Osteoblast (primary cell): Measurements from ENCODE around the gene RPUSD1. TPM values are rescaled to one million over a fixed set of nuclear protein-coding genes. Genes with fewer than 3 reads are reported as not detected.
A peak's percentile ranks its signal among the peaks of the same experiment; 100 is the strongest.

ENCODE experiments used
- DNase-seq: peaks from one replicate; pipeline ENCODE4 v3.0.0; 2011; ENCODE audit warnings: low spot score, mixed read lengths; ENCODE audit not compliant: insufficient read length; ENCODE audit errors: missing footprints
- H2AFZ ChIP-seq: 2 replicates; pipeline ENCODE4 v1.6.0; 2011; ENCODE audit warnings: mild to moderate bottlenecking, low read length
- H3K27ac ChIP-seq: 2 replicates; pipeline ENCODE4 v1.5.1; 2011; ENCODE audit warnings: mild to moderate bottlenecking, low read depth, low read length, moderate library complexity
- H3K27me3 ChIP-seq: 2 replicates; pipeline ENCODE4 v1.6.0; 2012; ENCODE audit warnings: mild to moderate bottlenecking, control low read depth, inconsistent platforms, low read length, moderate library complexity; ENCODE audit not compliant: insufficient read depth
- H3K36me3 ChIP-seq: 2 replicates; pipeline ENCODE4 v1.5.1; 2011; ENCODE audit warnings: mild to moderate bottlenecking, low read length, control low read depth, moderate library complexity; ENCODE audit not compliant: insufficient read depth
- H3K4me1 ChIP-seq: 2 replicates; pipeline ENCODE4 v1.5.1; 2011; ENCODE audit warnings: mild to moderate bottlenecking, low read length, control low read depth, moderate library complexity; ENCODE audit not compliant: insufficient read depth
- H3K4me2 ChIP-seq: 2 replicates; pipeline ENCODE4 v1.6.0; 2011; ENCODE audit warnings: mild to moderate bottlenecking, low read length; ENCODE audit not compliant: insufficient read depth
- H3K4me3 ChIP-seq: fragments of 200-600 bp; sonication (generic); 3 replicates; pipeline ENCODE4 v1.5.1; 2012; ENCODE audit warnings: mild to moderate bottlenecking, low read length, inconsistent platforms; ENCODE audit not compliant: insufficient read depth
- H3K79me2 ChIP-seq: 2 replicates; pipeline ENCODE4 v1.6.0; 2012; ENCODE audit warnings: mild to moderate bottlenecking, low read length, control low read depth, inconsistent platforms; ENCODE audit not compliant: insufficient read depth
- H3K9me3 ChIP-seq: 2 replicates; pipeline ENCODE4 v1.5.1; 2011; ENCODE audit warnings: low read depth, low read length, control low read depth
- H4K20me1 ChIP-seq: 2 replicates; pipeline ENCODE4 v1.6.0; 2012; ENCODE audit warnings: mild to moderate bottlenecking, low read length, control low read depth; ENCODE audit not compliant: insufficient read depth
- total RNA-seq: library from RNA; depleted of rRNA; stranded (reverse); fragments of >200 nt; gene quantifications from 2 replicates; pipeline ENCODE4 v1.2.3, GENCODE V29; 2012
- TF ChIP-seq, protein P1 (sequence below): IDR thresholded peaks from 2 replicates; pipeline ENCODE4 v1.5.1; 2011; ENCODE audit warnings: mild to moderate bottlenecking, low read depth, low read length, moderate library complexity; ENCODE audit errors: extremely low read depth

Gene RPUSD1
- total RNA-seq, 1 donor: 28.2 TPM

DNA sequence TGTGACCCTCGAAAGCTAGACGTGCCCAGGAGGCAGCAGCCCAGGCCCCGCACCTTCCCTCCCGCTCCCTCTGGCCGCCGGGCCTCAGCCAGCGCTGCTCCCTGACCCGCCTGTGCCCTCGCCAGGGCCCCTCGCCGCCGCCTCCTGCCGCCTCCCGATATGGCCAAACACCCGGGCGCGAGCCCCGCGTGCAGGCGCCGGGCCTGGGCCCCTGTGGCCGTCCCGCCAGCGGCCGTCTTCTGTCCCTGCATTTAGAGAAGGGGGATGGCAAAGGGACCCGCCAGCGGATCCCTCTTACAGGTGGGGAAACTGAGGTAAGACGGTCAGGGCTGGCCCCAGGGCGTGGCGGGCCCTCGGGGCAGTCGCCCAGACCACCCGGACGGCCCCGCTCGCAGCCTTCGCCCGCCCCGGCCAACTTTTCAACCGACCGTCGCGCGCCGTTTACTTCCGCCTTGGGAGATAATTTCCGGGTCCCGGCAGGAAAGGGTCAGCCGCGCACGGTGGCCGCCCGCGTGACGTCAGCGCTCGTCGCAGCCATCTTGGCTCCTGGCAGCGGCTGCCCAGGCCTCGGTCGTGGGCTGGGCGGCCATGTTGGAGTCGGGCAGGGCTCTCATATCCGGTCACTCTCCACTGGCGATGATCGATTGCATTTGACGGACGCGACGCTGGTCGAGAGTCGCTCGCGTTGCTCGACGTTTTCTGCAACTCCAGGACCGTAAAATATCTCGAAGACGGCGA lies 19.3 kb upstream of the RPUSD1 start:
- Histone ChIP-seq H3K4me1 (peaks cover 6% of the 10 kb centered on the region), H3K36me3 (no peaks in the 10 kb centered on the region), H3K9me3 (no peaks in the 10 kb centered on the region), H3K4me2 (peak overlapping the region; percentile 89), H4K20me1 (no peaks in the 10 kb centered on the region), H3K4me3 (peak overlapping the region; percentile 89), H3K27ac (peak overlapping the region; percentile 82), H2AFZ (peak overlapping the region; percentile 98), H3K79me2 (peaks cover 4% of the 10 kb centered on the region), H3K27me3 (peaks cover 8% of the 10 kb centered on the region)
- TF ChIP-seq, protein P1, sequence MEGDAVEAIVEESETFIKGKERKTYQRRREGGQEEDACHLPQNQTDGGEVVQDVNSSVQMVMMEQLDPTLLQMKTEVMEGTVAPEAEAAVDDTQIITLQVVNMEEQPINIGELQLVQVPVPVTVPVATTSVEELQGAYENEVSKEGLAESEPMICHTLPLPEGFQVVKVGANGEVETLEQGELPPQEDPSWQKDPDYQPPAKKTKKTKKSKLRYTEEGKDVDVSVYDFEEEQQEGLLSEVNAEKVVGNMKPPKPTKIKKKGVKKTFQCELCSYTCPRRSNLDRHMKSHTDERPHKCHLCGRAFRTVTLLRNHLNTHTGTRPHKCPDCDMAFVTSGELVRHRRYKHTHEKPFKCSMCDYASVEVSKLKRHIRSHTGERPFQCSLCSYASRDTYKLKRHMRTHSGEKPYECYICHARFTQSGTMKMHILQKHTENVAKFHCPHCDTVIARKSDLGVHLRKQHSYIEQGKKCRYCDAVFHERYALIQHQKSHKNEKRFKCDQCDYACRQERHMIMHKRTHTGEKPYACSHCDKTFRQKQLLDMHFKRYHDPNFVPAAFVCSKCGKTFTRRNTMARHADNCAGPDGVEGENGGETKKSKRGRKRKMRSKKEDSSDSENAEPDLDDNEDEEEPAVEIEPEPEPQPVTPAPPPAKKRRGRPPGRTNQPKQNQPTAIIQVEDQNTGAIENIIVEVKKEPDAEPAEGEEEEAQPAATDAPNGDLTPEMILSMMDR: no peak
- peak; percentile 100 for DNase-seq

DNA sequence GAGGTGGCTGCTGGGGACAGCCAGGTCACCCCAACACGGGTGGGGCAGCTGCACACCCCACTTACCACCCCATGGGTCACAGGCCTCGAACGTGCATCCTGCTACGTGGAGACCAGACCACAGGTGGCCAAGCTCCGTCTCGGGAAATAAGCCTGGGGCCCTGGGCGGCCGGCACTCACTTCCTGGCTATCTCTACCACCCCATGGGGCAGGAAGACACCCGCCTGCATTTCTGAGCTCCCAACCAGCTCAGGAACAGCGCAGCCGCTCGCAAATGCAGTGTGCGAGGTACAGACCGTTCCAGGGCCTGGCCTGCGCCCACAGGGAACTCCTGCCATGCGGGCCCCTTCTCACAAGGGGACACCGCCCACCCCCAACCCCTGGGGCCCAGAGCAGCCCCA lies 17.3 kb upstream of the RPUSD1 start:
- no peak overlapping the region for H3K4me3 ChIP-seq
- peaks cover 4% of the 10 kb centered on the region for H3K79me2 ChIP-seq
- DNase-seq: no peak
- TF ChIP-seq, protein P1: no peak
- no peaks in the 10 kb centered on the region for H3K36me3 ChIP-seq
- no peak overlapping the region for H2AFZ ChIP-seq
- H4K20me1 ChIP-seq: no peaks in the 10 kb centered on the region
- H3K4me2 ChIP-seq: no peak overlapping the region
- H3K27me3 ChIP-seq: peaks cover 28% of the 10 kb centered on the region
- H3K27ac ChIP-seq: no peak overlapping the region
- no peaks in the 10 kb centered on the region for H3K9me3 ChIP-seq
- peaks cover 6% of the 10 kb centered on the region for H3K4me1 ChIP-seq

DNA sequence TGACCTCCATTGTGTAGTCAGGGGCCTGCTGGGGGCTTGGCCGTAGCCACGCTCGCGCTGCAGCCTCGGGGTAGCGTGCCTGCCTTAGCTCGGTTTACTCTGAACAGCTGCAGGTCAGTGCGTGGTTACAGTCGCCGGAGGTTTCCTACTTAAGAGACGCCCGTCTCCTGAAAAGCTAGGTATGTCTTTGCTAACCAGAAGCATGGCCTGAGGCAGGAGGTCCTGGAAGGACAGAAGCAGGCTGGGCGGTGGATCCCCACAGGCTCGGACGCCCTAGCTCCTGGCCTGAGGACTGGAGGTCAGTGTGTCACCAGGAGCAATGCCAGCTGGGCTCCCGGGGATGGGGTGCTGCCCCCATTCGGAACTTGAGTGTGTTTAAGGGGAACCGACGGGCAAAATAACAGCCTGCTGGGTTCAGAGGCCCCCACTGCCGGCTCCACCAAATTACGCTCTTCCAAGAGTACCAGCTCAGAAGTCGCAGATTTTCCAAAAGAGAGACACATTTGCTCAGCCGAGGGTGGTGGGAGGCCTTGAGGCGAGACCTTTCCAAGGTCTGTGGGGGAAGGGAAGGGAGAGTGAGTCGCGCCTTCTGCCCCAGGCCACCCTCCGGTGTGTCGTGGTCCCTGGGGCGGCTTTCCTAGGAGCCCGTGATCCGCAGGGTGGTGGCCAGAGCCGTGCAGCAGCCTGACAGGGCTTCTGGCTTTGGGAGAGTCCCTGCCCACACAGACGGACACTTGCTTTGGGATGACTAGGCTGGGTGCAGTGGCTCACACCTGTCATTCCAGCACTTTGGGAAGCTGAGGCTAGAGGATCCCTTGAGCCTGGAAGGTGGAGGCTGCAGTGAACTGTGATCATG lies 16.2 kb upstream of the RPUSD1 start:
- peaks cover 34% of the 10 kb centered on the region for H3K27me3 ChIP-seq
- no peaks in the 10 kb centered on the region for H4K20me1 ChIP-seq
- H3K4me3 ChIP-seq: no peak overlapping the region
- H3K4me1 ChIP-seq: peaks cover 6% of the 10 kb centered on the region
- peaks cover 4% of the 10 kb centered on the region for H3K79me2 ChIP-seq
- TF ChIP-seq, protein P1: no peak
- no peaks in the 10 kb centered on the region for H3K9me3 ChIP-seq
- no peak for DNase-seq
- H3K27ac ChIP-seq: no peak overlapping the region
- no peaks in the 10 kb centered on the region for H3K36me3 ChIP-seq
- H2AFZ ChIP-seq: no peak overlapping the region
- no peak overlapping the region for H3K4me2 ChIP-seq

DNA sequence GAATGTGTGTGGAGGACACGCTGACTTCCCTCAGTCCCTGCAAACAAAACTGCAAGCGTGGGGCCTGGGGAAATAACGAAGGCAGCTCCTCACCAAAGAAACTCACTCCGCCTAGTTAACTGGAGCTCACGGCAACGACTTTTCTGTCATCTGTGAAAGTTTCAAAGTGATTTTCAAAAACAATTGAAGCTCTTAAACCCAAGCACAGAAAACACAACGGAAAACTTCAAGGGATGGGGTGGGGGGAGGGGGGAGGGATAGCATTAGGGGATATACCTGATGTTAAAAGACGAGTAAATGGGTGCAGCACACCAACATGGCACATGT lies 15.5 kb upstream of the RPUSD1 start:
- H3K4me2 ChIP-seq: no peak overlapping the region
- H3K79me2 ChIP-seq: peaks cover 4% of the 10 kb centered on the region
- H3K4me1 ChIP-seq: peaks cover 6% of the 10 kb centered on the region
- TF ChIP-seq, protein P1: no peak
- no peaks in the 10 kb centered on the region for H3K9me3 ChIP-seq
- peaks cover 34% of the 10 kb centered on the region for H3K27me3 ChIP-seq
- no peaks in the 10 kb centered on the region for H4K20me1 ChIP-seq
- no peak overlapping the region for H3K27ac ChIP-seq
- no peak for DNase-seq
- no peak overlapping the region for H2AFZ ChIP-seq
- no peaks in the 10 kb centered on the region for H3K36me3 ChIP-seq
- H3K4me3 ChIP-seq: no peak overlapping the region
